GM18873 (cell line): Measurements from ENCODE around the gene PLCL2.
"Not testable (repeated sequence)": the region's sequence is repeated elsewhere in the genome, so short reads cannot be mapped to it uniquely, and the experiment has no call there.

Experiments used
- ATAC-seq: cut with Tn5 transposase; IDR thresholded peaks from one replicate; pipeline ENCODE4 v1.9.1; 2021; ENCODE audit warnings: mild to moderate bottlenecking, moderate library complexity, moderate number of reproducible peaks; ENCODE audit not compliant: unreplicated experiment, low FRiP score

Gene PLCL2

DNA sequence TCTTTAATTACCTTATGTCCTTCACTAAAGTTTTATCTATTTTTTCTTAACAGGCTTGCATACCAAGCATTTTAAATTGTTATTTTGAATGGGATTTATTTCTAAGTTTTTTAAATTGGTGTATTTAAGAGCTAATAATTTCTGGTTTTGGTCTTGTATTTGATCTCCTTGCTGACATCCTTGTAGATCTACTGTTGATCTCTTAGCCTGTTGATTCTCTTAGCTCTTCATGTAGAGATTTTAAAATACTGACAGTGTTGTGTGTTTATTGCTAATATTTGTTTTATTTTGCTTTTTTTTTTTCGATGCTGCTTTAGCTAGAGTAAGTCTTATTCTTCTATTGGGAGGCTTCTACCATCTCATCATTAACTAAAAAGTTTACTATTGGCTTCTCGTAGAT, 65.5 kb downstream of the PLCL2 start:
- ATAC-seq, result no peak

DNA sequence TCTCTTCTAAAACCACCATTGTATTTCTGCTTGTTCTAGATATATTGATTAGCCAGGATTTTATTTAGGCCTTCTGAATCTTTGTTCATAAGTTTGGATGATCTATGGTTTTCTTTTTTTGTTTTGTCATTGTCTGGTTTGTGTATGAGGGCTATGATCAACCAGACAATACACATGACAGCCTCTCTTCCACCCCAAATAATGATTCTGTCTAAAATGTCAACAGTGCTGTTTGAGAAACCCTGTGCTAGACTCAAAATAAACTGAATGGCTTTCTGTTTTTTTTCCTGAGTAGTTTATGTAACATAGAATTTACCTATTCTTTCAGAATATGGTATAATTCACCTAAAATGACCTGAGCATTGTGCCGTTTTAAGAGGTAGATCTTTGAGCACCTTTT, 66.1 kb downstream of the PLCL2 start:
- ATAC-seq, result no peak

DNA sequence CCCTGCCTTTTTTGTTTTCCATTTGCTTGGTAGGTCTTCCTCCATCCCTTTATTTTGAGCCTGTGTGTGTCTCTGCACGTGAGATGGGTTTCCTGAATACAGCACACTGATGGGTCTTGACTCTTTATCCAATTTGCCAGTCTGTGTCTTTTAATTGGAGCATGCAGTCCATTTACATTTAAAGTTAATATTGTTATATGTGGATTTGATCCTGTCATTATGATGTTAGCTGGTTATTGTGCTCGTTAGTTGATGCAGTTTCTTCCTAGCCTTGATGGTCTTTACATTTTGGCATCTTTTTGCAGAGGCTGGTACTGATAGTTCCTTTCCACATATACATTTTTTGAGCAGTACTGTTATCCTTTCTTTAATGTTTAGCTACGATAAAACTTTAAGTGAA, 73.1 kb downstream of the PLCL2 start:
- not testable (repeated sequence) for ATAC-seq

DNA sequence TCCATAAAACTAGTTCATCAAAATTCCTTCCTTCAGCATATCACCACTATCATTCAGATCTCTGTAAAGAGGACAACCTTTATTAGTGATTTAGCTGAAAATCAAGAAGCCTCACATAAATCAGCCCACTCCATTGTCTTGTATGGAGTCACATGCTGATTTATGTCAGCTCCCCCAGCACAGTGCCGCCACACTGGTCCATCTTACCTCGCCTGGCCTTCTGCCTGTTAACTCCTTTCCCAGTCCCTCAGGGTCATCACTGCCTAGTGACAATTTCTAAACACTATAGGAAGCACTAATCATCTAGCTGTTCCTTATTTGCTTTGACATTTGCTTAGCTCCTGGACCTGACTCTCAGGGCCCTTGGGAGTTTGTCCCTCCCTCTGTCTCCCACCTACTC, 75.4 kb downstream of the PLCL2 start:
- no peak for ATAC-seq

DNA sequence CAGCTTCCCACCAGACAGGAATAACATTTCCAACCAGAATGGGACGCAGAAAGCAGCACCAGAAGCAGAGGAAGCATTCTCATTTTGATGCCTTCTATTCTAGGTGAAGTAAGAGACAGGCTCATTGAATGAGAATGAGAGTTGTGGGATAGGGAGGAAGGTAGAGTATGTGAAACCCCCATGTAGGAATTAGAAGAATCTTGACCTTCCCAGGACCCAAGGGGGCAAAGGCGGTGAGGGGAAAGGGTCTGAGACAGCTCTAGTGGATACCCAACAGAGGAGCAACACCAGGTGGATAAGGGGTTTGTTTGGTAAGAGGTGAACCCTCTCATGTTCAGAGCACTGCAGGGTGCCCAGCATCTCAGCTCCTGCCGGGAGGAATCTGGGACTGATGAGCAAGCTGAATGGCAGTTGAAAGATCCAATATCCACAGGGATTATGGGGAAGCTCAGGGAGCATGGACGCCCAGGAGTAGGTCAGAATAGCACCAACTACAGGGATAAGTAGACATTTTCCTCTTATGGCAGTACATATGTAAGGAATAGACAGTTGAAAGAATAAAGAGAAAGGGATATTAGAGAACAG, 77.0 kb downstream of the PLCL2 start:
- ATAC-seq, result no peak

DNA sequence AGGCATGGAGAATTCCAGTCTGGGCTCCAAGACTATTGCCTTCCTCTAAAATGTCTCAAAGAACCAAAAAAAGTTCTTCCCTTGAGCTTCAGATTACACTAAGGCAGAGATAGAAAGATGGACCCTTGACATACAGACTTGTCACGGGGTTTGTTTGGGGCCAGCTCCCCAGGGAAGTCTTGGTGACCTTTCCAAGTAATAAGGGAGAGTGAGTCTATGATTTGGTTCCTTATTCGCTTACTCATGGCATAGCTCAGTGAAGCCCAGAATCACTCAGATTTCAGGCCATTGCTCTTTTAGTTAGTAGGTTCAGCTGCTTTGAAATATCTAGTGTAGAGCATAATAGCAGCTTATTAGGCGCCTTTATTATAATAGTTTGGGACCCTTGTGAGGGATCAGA, 90.3 kb downstream of the PLCL2 start:
- no peak for ATAC-seq

DNA sequence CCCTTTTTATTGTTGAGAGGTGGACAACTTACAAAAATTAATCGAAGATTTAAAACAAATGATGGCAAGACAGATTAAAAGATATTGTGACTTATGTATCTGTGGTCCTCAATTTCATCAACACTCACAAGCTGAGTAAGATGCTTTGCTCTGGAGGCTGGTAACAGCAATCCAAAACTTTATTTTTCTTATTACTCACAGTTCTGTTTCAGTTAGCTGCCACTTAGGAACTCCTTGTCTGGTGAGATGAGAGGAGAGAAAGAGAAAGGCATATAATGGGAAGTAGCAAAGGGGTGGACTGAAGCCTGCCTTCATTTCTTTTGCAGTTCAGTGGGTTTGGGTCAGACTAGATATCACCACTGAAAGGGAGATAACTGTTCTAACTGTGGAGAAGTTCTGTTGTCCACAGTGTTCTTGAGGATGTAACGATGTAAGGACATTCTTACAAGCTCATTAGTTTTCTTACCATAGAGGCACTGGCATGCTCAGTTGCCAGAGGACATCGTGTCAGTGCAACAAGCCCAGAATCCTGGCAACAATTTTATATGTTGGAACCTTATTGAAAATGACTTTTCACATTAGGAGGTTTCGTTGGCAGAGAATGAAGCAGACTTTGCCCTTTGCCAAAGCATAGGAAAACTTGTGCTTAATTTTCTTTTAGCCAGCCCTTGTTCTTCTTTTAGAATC, 93.6 kb downstream of the PLCL2 start:
- ATAC-seq, result no peak

DNA sequence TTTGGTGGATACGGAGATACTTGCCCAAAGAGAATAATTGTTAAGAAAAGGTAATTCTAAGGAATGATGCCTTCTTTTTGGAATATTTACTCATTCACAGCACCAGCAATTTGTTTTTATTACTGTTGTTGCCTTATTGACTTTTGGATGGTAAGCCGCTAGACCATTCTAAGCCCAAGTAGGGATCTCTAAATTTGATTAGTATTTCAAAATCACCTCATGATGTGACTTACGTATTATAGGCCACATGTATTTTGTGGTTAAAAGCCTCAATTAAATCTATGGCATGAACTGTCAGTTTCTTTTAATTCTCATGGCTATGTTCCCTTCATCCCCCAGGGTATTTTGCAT, 94.1 kb downstream of the PLCL2 start:
- no peak for ATAC-seq

DNA sequence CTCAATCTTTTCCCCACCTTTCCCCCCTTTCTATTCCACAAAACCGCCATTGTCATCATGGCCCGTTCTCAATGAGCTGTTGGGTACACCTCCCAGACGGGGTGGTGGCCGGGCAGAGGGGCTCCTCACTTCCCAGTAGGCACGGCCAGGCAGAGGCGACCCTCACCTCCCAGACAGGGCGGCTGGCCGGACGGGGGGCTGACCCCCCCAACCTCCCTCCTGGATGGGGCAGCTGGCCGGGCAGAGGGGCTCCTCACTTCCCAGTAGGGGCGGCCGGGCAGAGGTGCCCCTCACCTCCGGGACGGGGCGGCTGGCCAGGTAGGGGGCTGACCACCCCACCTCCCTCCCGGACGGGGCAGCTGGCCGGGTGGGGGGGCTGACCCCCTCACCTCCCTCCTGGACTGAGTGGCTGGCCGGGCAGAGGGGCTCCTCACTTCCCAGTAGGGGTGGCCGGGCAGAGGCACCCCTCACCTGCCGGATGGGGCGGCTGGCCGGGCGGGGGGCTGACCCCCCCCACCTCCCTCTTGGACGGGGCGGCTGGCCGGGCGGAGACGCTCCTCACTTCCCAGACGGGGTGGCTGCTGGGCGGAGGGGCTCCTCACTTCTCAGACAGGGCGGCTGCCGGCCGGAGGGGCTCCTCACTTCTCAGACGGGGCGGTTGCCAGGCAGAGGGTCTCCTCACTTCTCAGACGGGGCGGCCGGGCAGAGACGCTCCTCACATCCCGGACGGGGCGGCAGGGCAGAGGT, 95.2 kb downstream of the PLCL2 start:
- ATAC-seq, result not testable (repeated sequence)

DNA sequence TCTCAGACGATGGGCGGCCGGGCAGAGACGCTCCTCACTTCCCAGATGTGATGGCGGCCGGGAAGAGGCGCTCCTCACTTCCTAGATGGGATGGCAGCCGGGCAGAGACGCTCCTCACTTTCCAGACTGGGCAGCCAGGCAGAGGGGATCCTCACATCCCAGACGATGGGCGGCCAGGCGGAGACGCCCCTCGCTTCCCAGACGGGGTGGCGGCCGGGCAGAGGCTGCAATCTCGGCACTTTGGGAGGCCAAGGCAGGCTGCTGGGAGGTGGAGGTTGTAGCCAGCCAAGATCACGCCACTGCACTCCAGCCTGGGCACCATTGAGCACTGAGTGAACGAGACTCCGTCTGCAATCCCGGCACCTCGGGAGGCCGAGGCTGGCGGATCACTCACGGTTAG, 95.8 kb downstream of the PLCL2 start:
- ATAC-seq, result not testable (repeated sequence)

DNA sequence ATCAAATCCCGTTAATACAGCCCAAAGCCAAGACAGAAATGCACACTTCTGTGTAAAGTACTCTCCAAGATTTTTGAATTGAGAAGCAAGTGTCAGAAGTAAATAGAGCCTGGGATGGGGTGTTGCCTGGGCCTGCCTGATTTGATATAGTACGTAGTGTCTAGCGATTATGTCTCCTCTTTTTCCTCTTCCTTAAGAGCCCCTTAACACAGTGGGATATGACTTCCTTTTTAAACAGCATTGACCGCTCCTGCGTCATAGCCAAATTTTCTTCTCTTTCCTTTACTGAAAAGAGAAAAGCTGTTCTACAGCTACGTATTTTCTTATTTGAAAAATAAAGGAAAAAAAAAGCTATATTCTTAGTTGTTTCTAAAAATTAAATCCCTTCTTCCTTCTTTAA, 97.7 kb downstream of the PLCL2 start:
- ATAC-seq, result no peak

DNA sequence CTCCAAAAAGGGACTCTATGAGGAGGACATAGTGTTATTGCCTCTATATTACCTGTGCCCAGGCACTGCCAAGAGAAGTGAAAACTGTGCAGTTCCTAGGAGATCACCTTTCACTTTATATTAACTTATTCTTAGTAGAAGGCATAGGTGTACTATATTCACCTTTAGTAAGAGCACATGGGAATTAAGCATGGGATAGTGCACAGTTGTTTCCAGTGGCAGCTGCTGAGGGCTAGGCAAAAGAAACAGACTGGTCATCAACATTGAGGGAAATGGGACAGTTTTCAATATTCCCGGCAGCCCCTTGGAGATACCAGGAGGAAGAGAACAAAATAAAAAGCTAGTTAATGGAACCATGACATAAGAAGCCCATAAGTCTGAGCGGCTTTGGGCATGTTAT, 100.9 kb downstream of the PLCL2 start:
- ATAC-seq, result no peak

DNA sequence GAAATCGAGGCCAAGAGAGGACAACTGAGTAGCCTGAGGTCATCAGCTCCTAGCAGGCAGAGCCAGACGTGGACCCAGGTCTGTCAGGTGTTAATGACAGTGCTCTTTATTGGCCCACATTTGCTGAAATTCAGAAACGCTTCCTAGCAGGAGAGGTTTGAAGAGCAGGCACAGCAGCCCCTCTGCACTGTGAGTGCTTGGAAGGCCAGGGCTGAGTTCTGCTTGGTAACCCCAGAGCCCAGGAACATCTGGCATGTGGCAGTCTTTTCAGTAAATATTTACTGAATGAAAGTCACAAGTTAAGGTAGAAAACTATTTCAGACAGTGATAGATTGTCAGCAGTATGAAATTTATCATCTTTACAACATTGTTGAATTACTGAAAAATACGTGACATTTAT, 102.4 kb downstream of the PLCL2 start:
- ATAC-seq, result no peak

DNA sequence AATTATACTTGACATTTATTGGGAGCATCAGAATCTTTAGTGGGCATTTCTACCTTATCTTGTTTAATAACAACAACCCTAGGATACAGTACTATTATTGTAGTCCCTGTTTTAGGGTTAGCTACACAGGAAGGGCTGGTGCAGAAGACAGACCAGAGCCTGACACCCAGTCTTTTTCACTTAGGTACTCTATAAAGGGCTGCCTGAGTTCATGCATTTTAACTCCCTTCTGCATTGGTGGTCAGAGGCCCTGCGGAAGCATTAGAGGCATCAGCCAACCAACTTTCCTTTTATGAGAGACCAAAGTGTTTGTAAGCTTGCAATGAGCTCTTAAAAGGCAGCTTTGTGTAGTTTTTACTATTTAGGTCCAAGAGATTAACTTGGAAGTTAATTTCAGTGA, 105.4 kb downstream of the PLCL2 start:
- ATAC-seq, result no peak

DNA sequence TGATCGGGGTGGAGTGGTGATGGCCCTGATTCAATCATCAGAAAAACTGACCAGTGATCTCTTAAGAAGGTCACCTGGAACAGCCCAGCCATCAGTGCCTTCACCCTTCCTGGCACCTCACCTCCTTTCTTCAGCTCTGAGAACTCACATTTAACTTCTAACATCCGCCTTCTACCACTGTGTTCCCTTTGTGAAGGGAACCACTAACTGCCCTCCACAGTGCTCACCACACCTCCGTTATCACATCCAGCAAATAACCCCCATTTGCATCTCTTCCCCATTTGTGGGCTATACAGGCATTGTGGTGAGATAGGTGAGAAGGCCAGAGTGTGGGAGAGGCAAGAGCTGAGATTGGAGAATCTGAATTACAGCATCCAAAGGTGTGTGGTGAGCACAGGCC, 107.4 kb downstream of the PLCL2 start:
- no peak for ATAC-seq

DNA sequence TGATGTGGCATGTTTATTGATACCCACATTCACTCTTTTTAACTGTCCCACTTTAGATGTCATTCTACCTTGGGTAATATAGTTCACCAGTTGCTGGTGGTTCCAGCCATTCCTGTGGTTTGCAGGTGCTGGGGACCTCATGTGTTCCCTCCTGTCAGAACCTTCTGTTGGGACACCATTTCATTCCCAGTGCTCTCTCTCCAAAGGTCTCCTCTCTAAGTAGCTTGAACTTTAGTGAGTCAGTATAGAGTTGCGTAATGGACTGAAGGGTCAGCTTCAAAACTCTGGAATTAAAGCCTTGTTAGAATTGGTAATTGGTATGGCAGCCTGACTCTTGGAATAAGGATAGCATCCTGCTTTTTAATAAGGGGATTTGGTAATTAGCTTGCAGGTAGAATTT, 108.5 kb downstream of the PLCL2 start:
- ATAC-seq, result no peak

DNA sequence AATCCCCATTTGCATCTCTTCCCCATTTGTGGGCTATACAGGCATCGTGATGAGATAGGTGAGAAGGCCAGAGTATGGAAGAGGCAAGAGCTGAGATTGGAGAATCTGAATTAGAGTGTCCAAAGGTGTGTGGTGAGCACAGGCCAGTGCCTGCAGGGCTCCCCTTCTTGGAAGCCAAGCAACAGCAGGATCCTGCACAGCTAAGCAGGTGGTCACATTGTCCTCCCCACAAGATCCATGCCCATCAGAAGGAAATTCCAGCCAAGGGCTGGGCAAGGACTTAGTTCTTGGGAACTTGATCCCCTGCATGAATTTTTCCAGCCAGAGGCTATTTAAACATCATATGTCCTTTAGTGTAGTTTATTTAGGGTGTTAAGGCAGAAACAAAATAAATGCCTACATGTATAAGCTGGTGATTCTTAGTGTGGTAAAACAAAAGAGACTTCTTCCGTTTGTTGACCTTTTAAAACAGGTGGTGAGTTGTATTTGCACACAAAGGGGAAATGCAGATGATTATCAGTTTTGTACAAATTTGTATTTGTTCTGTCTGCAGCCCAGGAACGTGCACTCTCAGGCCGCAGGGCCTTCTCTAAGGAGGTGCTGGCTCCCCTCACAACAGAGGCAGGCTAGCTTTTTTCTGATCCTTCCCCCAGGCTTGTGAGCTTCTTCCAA, 110.2 kb downstream of the PLCL2 start:
- ATAC-seq, result no peak

DNA sequence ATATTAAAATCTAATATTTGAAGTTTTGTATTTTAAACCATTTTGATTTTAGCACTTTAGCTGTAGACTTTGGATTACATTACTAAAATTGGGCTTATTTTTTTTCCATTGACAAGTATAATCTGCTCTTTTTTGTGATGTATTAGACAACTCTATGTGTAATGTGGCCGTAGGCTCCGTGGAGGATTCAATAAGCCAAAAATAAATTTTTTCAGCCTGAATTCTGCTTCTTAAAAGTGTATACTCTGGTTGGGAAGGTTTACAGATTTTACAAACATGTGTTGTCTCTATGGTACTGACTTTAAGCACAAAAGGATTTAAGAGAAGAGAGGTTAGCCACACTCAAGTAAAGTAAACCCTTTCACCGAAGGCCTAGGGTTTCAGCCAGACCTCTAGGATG, 110.8 kb downstream of the PLCL2 start:
- no peak for ATAC-seq

DNA sequence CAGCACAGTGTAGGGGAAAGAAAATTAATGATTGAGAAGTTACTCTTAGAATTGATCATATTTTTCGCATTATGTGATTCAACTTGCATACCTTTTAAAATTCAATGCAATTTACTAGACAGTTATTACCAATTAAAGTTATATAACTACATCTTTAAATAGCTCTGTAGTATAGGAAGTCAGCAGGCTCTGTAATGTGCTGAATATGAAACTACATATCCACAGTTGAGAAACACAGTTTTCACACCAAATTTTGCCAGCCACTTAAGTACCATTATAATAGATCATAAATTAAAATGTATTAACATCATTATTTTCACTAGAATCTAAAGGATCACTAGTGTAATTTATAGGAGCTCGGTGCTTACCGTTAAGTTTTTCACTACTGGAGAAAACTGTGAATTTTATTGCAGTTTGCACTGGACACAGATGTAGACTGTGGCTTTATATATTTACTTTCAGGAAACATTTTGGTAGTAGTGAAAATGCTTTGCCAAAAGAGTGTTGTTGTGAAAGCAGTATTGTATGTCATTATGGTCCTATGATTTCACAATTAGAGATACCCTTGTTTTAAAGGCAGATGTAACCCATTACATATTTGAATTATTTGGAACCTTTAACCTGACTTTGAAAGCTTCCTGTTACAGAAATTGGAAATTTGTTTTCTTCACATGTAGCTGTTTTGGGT, 113.6 kb downstream of the PLCL2 start:
- no peak for ATAC-seq

DNA sequence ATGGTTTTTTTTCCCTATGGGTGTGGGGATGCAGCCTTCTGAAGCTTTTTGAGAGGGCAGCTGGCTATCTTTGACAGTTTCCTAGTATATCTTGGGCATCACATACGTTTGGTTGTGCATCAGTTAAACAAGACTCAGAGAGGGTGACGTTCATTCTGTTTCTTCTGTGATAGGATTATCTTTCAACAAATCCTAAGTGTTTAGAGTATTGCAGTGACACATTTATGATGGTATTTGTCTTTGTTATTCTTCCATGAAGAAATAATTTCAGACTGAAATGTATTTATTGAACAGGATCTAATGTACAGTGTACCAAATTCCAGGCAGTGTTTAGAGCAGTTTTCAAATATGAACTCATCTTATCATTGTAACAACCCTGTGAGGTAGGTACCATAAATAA, 114.4 kb downstream of the PLCL2 start:
- no peak for ATAC-seq

DNA sequence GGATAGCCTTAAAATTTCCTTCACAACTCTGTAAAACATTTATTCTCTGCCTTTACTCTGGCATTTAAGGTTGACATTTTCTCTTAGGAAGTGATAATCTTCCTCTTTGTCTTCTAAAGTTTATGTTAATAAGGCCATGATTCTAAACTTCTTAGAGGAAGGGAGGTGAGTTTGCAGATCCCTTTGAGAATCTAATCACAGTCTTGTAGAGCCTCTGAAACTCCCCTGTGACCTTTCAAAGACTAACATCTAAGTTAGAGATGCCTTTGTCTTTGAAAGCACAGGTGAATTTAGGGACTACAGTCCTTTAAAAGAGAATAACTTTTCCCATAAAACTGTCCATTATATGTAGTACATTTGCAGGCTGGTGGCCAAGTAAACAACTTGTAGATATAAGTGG, 115.1 kb downstream of the PLCL2 start:
- ATAC-seq, result no peak
